GM18498 (cell line): ENCODE data around the gene BCOR.

ENCODE experiments used
- ATAC-seq: cut with Tn5 transposase; IDR thresholded peaks from one replicate; pipeline ENCODE4 v1.9.1; 2021; ENCODE audit warnings: mild to moderate bottlenecking, moderate library complexity; ENCODE audit not compliant: unreplicated experiment

Gene BCOR

DNA sequence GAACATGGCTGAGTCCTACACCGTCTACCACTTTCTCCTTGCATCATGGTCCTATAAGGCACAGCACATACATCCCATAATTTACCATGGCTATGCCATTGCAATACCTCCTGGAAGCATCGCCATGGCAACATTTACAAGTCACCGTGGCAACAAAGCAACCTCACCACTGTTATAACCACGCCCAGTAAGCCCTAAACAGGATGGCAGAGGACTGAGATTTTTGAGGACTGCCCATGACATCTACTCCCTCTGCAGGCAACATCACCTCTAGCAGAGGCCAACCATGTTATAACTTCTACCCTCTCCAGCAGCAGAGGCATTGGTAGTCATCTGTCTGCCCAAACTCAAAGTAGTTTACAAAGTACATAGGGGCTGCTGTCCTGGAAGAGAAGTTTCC lies 29.7 kb downstream of the BCOR start:
- ATAC-seq: no peak

DNA sequence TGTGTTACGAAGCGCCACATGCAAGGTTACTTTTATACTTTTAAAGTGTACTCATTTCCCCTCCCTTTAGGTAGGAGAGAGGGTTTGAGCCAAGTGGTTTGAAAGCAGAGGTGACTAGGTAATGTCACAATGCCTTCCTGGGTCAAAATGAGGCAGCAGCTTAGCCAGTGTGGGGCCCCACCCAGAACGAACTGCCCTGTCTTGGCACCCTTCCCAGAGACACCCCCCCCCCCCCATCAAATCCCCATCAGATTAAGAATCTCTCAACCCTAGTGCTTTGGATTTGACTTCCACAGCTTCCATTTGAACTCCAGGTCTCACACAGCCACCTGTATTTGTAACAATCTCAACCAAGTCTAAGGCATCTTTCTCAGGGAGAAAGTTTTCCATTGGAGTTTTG lies 31.1 kb downstream of the BCOR start:
- ATAC-seq: no peak

DNA sequence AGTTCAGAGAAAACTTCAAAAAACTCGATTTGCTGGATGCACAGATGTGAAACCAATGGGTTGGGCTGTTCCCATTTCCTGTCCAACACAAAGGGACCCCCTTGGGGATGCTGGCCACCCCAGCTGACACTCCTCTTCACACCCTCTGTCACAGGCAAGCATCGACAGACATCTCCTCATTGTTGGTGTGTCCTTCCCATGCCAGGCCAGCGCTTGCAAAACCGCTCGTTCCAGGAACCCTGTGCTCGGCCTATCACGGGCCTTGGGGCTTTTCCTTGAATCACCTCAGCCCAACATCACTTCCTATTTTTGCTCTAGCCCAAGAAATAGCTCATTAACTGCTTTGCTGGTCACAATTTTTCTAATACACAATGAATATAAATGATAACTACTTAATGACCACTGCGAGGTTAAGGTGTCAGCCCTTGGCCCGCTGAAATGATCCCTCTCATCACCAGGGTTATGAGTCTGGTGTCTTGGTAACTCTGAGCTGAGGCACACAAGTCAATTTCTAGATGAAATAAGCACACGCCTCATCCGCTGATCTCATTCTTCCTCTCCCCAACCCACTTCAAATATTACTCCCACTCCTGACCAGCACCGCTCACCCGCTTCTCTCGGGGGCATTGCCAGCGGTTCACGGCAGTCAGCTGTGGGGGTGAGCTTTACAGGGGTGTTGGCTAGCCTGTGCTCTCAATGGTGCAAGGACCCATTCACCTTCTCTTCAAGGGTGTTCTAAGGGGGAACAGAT lies 32.3 kb downstream of the BCOR start:
- no peak for ATAC-seq

DNA sequence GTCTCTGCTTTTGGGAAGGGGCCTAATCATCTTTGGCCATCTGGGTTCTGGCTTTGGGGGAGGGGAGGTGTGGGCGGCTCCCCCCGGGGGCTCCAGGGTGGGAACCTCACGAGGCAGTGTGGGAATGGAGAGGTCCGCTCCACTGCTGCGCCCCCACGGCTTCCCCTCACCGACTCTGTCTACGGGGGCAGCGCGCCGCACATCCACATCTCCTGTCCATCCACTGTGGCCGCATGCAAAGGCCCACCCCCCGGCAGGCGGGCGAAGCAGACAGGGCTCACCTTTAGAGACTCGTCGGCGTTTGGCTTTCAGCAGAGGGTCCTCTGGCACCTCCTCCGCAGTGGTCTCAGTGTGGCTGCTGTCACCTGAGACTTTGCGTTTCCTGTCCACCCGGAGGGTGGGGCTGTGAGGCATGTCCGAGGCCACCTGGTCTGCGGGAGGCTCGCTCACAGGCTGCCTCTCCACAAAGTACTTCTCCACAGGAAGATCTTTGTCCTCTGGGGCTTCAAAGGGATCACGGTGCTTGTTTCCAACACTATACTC lies 33.6 kb downstream of the BCOR start:
- no peak for ATAC-seq

DNA sequence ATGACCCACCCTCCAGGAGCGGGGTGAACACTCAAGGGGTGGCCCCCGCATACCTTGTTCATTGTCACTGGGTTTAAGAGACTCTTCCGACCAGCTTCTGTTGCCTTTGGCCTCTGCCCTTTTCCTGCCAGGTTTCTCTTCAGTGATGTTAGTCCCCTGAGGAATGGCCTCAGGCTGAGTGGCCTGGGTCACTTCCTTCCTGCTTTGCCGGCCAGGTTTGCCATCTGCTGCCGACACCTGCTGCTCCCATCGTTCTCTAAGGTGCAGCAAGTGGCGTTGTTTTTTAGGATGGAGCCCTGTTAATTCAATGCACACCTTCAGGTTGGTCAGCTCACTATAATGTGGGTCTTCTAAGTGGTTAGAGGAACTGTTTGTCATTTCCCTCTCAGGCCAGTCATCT lies 34.2 kb downstream of the BCOR start:
- no peak for ATAC-seq

DNA sequence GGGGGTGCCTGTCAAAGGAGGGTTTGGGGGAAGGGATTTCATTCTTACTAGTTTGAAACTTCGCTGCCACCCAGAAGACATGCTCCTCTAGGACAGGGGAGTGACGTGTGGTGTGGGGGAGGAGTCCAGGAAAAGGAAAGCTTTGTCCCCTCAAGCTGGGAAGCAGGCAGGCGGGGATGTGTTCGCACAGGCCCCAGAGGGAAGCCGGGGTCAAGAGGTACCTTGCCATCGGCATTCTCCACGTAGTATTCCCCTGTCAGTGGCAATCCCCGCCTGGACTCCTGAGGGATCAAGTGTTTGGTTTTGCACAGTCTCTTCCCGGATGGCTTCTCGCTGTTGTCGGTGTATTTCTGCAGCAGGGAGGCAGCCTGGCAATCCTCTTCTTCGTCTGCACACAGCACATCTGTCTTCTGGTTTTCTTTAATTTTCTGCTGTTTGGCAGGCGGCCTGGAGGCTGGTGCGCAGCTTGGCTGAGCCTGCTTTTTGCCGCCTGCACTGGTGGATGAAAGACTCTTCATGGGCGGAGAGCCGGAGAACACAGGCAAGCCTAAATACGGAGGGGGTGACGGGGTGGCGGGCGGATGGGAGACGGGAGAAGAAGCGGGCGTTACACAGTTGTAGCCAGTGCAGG lies 35.1 kb downstream of the BCOR start:
- no peak for ATAC-seq

DNA sequence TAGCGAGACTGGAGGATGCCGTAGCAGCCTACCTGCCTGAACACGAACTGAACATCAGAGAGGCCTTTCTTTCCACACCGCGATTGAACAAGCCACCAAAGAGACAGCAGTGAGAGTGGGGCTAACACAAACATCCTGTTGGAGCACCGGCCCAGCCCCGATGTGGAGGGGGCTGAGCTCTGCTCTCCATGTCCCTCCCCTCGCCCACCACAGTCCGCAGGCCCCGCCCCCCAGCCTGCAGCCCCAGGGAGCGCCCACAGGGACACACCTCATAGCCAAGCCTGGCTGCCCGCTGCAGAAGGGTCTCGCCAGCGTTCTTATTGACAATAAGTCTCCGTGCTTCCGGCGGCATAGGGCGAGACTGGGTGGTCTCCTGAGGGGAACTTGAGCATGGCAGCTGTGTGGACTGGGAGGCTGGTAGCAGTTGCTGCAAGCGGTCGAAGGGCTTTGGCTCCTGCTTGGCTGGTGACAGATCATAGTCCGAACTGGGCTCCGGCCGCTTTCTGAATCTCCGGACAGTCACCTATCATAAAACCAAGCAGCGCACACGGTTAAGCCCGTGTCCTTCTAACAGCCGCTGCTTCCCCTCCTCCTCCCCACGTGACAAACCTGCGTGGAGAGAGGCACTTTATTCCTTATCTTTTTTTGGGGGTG lies 35.8 kb downstream of the BCOR start:
- no peak for ATAC-seq

DNA sequence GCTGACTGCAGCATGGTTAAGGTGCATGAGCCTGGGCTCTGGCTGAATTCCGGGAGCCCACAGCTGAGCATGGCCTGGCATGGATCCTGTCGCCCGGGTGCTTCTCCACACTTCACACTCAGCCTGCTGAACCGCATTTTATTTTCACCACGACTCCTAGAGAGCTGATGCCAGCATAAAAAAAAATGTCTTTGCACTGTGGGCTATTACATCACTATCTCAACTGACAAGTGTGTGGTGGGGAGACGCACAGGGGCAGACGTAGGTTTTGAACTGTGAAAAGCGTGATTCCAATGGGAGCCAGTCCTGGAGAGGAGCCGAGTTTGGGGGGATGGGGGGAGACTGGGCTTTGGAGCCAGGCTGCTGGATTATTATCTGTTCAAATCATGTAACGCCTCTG lies 36.8 kb downstream of the BCOR start:
- no peak for ATAC-seq

DNA sequence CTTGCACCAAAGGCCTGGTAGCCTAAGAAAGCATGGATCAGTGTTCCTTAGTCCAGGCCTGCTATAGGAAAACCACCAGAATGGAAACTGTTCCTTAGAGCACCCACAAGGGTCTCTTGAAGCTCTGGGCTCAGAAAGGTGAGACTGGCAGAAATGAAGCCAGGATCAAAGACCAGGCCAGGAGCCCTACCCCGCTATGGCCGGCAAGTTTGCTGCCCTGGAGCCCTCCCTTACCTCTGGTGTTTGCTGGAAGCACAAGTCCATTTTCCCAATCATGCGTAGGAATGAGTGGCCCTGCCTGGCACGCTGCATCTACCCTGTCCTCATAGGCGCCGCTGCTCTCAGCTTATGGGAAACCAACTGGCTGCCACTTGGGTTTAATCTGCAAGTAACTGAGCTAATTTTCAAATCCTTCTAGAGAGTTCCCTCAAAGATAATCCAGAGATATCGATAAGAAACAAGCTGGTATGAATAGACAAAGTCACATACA lies 37.4 kb downstream of the BCOR start:
- ATAC-seq: no peak

DNA sequence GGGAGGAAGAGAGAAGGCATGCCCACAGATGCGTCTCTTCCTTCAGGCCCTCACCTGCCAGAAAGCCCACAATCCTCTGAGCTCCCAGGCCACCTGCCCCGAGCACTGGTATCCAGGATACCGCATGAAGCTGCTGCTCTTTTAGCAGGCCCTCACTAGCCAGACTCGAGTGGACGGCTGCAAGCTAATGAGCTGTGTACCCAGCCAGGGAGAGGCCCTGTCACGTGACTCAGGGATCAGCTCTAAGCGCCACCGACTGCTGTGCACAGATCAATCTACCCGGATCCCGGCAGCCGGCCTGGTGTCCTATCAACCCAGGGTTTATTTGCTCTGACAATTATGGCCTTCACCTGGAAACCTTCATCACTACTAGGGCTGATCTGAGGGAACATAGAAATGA lies 39.0 kb downstream of the BCOR start:
- no peak for ATAC-seq

DNA sequence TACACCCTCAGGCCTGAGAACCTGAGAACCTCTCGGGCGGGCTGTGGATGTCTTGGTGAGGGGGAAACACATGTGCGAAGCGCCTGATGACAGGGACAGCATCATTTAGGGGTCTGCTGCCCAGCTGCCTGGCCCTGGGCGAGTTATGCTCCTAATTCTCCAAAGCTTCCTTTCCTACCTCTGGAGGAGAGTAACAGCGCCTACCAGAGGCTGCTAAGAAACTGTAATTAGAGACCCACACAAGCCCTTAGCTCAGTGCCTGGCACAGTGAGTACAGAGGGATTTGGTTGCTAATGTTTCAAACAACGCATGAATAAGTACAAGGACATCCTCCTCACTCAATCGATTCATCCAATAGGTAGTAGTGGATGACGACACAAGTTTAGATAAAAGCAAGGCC lies 40.4 kb downstream of the BCOR start:
- no peak for ATAC-seq

DNA sequence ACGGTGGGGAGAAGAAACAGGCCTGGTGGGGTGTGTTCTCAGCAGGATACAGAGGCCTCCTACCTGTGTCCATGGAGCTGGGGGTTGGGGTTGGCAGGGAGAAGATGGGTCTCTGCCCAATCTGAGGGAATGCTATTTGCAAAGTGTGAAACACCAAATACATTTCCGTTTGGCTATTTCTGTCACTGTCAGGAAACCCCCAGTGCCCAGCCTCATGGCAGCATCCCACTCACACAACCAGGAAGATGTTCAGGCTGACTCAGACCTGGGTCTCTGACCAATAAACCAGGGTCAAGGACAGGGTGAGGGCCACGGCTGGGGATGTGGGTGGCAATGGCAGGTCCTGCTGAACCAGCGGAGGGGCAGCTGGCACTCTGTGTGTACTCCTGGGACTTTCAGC lies 41.3 kb downstream of the BCOR start:
- no peak for ATAC-seq

DNA sequence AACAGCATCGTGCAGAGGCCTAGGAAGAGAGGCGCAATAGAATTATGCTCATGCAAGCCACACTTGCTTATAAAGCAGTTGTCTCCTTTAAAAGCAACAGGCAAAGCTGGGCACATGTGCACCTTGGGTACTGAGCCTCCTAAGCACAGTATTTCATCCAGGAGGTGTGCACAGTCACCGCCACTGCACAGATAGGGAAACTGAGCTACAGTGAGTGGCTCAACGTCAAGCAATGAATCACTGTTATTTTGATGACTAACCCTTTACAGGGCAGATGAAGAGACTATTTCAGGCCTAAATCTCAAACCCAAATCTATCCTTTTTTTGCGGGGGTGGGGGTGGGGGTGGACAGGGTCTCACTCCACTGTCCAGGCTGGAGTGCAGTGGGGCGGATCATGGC lies 42.3 kb downstream of the BCOR start:
- no peak for ATAC-seq

DNA sequence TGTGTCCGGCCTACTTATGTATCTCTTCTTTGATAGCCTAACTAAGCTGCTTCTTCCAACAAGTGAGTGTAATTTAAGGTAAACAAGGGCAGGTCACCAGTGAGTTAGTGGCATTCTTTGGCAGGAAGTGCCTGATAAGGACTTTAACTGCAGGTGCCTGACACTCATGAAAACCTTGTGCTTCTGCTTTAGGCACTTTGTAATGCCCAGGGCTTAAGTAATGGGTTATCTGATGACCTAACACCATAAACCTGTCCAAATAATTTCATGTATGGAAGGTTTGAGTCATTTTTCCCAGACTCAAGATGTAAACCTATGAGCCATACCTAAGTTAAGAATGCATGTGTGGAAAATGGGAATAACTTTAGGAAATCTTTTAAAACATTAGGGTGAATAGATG lies 43.0 kb downstream of the BCOR start:
- ATAC-seq: no peak

DNA sequence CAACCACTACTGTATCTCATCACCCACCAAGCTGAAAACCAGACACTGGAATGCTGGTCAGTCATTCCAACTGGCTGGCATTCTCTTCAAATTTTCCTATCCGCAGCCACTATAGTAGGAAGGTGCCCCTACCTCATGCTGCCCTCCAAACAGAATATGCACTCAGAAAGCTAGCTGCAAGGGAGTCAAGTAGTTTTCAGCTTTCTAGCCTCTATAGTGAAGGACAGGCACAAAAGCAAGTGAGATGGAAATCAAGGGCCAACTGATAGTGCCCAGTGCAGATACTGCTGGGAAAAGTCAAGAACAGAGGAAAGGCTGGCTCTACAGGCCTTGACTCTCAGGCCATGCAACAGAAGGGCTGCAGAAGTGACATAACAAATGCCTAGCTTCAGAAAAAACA lies 47.2 kb downstream of the BCOR start:
- no peak for ATAC-seq

DNA sequence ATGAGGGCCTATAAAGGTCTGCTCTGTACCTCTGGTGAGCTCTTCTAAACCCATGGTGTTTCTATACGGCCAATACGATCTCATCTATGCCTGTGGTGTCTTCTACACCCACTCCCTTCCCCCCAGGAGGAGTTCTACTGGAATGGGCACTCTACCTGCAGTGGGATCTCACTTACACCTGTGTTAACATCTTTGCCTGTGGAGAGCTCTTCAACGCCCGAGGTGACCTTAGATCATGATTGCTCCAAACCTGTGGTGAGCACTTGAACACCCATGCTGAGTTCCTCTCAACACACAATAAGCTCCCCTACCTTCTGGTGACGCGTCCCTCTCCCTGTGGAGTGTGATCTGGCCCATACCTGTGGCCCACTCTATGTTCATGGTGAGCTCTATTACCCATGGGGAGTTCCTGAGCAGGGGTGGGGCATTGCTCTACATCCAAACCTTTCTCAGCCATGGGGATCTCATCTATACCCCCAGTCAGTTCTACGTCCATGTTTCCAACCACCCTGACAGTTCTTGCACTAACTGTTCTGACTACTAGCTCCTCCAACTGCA lies 48.6 kb downstream of the BCOR start:
- ATAC-seq: no peak

DNA sequence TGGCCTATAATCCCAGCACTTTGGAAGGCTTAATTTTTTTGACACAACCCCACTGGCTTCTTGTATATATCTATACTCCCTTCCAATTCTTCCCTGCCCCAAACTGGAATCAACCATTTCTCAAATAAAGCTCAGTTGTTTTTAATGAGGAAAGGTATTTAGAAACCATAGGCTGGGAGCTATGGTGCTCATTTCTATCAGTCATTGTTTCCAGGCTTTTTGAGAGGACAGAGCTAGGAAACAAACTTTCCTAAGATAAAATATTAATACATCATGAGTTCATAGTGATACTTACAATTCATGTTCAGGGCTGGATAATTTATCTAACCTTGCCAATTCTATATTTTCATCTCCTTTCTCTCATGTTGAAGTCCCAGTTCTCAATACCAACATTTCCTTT lies 50.3 kb downstream of the BCOR start:
- no peak for ATAC-seq

DNA sequence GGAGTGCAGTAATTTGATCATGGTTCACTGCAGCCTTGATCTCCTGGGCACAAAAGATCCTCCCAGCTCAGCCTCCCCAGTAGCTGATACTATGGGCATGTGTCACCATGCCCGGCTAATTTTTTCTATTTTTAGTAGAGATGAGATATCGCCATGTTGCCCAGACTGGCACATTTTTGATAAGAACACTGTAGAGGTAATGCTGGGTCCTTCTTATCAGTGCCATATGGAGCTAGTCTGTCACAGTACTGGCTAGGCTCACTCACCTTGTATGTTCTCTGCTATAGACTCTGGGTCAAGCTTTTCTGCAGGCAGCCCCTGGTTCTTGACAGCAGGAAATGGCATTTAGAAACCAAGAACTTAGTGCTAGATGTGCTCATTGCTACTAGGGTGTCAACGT lies 53.9 kb downstream of the BCOR start:
- ATAC-seq: no peak

DNA sequence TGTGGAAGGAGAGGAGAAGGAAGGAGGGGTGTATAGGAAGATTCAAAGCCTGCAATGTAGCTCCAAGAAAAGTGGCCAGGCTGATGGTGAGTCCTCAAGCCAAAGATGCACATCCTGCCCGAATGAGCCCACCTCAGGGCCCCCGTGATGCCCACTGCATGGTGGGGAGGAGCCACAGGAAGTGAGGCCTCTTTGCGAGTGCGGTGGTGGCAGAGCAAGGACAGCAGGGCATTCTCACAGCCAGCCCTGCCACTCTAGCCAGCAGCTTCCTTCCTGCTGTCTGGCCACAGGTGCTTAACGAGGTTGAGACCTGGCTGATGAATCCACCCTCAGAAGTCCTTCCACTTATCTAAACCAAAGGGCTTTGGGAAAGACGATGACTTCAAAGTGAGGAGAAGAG lies 55.8 kb downstream of the BCOR start:
- ATAC-seq: no peak

DNA sequence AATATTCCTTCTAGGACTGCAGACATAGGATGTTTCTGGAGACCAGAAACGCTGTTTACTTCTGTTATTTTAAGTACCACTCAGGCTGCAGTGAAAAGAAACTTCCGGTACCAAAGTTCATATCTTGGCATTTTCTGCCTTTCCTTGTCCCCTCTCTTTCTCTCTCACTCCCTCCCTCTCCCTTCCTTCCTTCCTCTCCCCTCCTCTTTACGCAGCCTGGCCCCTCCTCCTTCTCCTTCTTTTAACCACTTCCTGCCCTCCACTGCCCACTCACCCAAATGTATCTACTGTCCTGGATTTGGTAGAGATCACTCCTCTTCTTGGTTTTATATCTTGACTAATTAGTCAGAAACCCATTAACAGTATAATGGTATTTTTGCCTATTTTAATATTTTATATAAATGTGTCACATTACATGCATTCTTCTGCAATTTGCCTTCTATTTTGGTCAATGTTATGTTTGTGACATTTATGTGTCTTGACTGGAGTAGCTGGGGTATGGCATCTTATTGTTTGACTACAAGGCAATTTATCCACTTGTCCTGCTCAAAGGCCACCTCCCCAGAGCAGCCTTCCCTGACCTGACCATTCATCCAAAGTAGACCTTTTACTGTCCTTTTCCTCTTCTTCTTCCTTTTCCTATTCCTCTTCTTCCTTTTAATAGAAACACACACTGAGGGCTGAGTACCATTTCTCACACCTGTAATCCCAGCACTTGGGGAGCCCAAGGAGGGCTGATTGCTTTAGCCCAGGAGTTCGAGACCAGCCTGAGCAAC lies 56.9 kb downstream of the BCOR start:
- no peak for ATAC-seq

DNA sequence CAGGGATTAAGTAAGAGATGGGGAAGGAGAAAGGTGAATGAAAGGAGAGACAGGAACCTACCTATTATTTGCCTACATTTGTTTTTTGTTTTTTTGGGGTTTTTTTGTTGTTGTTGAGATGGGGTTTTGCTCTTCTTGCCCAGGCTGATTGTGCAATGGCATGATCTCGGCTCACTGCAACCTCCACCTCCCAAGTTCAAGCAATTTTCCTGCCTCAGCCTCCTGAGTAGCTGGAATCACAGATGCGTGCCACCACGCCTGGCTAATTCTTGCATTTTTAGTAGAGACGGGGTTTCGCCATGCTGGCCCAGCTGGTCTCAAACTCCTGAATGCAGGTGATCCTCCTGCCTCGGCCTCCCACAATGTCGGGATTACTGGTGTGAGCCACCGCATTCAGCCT lies 57.9 kb downstream of the BCOR start:
- ATAC-seq: no peak
